ENCODE data around the gene PIK3CD. TPM values are rescaled to one million over a fixed set of nuclear protein-coding genes. Genes with fewer than 3 reads are reported as not detected.
A peak's percentile ranks its signal among the peaks of the same experiment; 100 is the strongest.

PIK3CD gene
- total and polyA plus RNA-seq, 2 of the 8 experiments (the other 6 are each of a cell fraction or from before 2014, with no cell fraction given), result 20.6 to 24.1 TPM

DNA sequence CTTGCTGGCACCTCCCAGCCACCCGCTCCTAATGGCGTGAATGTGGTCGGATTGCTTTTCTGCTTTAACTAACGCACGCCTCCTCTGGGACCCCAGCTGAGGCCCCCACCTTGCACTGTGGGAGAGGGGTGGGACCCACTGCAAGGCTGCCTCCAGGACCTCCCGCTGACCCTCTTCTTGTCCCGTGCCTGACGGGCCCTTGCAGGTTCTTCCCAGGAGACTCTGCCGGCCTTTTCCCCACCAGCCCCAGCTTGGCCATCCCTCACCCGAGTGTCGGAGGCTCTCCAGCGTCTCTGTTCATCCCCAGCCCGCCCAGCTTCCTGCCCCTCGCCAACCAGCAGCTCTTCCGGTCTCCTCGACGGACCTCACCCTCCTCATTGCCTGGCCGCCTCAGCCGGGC is 44.2 kb upstream of the PIK3CD start:
- no peak overlapping the region for H2BK120ac ChIP-seq (replicated peaks; ENCODE audit: low read depth, low read length)
- CTCF ChIA-PET (ENCODE audit: partially characterized antibody), result interaction anchor here (0.9 to 6.2 kb wide), 3 partner anchors 9 to 372 kb away, joined by 3 to 32 read pairs (median 3); no protein-coding TSS in a partner anchor
- H3K27ac ChIP-seq (ENCODE audit: low read depth, low read length), result no peak overlapping the region
- H3K4me2 ChIP-seq (ENCODE audit: insufficient read depth in 1 of 2, low read depth in 2 of 2, low read length in 2 of 2), result no peak overlapping the region
- H3K9me3 ChIP-seq (ENCODE audit: insufficient read depth in 2 of 2, low read depth in 1 of 2, low read length in 1 of 2), result no peaks in the 10 kb centered on the region
- no peaks in the 10 kb centered on the region; a peak in 1 of 7 replicates for H3K4me1 ChIP-seq (replicated peaks in 1 of 4; ENCODE audit: control insufficient read depth in 3 of 4, insufficient read depth in 4 of 4, low read length in 3 of 4)
- peaks cover 4 to 29% (median 15%) of the 10 kb centered on the region in 4 experiments; a peak in 5 of 8 replicates for H3K36me3 ChIP-seq (ENCODE audit: control insufficient read depth in 2 of 4, insufficient read depth in 4 of 4, low read length in 3 of 4)
- POLR2A ChIA-PET (ENCODE audit: partially characterized antibody), result interaction anchor here (1.4 to 2.4 kb wide), 3 partner anchors 9 to 15 kb away, joined by 3 to 8 read pairs (median 4); no protein-coding TSS in a partner anchor
- H3K14ac ChIP-seq (ENCODE audit: insufficient read length), result no peak overlapping the region
- H3K56ac ChIP-seq (replicated peaks; ENCODE audit: insufficient read length, low read depth, low read length), result no peak overlapping the region
- peaks cover 3 to 12% of the 10 kb centered on the region in 2 experiments for H4K20me1 ChIP-seq (replicated peaks in 1 of 2; ENCODE audit: control insufficient read depth in 1 of 2, insufficient read depth in 2 of 2, low read length in 2 of 2)
- FAIRE-seq, result no peak
- H3K23me2 ChIP-seq (ENCODE audit: low read depth, low read length), result no peaks in the 10 kb centered on the region
- H4K91ac ChIP-seq (replicated peaks; ENCODE audit: insufficient read length, low read length), result no peak overlapping the region
- no peak overlapping the region for H3K23ac ChIP-seq (ENCODE audit: insufficient read length)
- H2BK15ac ChIP-seq (ENCODE audit: low read length), result no peak overlapping the region
- H4K5ac ChIP-seq (ENCODE audit: insufficient read length, low read depth, low read length), result no peak overlapping the region
- H3K4me3 ChIP-seq (ENCODE audit: extremely low read depth in 1 of 4, insufficient read depth in 2 of 4, low read depth in 3 of 4, low read length in 4 of 4), result no peak overlapping the region
- no peaks in the 10 kb centered on the region for H3K79me2 ChIP-seq (ENCODE audit: control insufficient read depth in 1 of 2, insufficient read depth in 2 of 2, low read length in 2 of 2)
- no peaks in the 10 kb centered on the region; the same call in 1 of the 2 replicates for H3K79me1 ChIP-seq (ENCODE audit: low read depth, low read length)
- no peak overlapping the region for H3K18ac ChIP-seq (ENCODE audit: extremely low read depth, low read length)
- peak overlapping the region; percentile 51; the same call in 1 of the 2 replicates for H4K8ac ChIP-seq (ENCODE audit: extremely low read depth, insufficient read depth, low read length)
- no peak overlapping the region for H2BK20ac ChIP-seq (ENCODE audit: low read length)
- no peak overlapping the region for H2AK5ac ChIP-seq (ENCODE audit: low read depth, low read length)
- no peak for DNase-seq (ENCODE audit: low read depth in 1 of 2, low spot score in 2 of 2)
- no peak overlapping the region for H2BK5ac ChIP-seq (ENCODE audit: low read depth, low read length)
- no peak overlapping the region for H3K9ac ChIP-seq (replicated peaks in 1 of 4; ENCODE audit: extremely low read depth in 1 of 4, low read depth in 3 of 4, low read length in 3 of 4)
- no peak overlapping the region for H2BK12ac ChIP-seq (ENCODE audit: low read depth, low read length)
- no peaks in the 10 kb centered on the region for H3K27me3 ChIP-seq (replicated peaks in 1 of 4; ENCODE audit: control insufficient read depth in 3 of 4, extremely low read depth in 1 of 4, insufficient read depth in 3 of 4, low read length in 3 of 4)
- 87% methylated on average over 15 of the region's 19 CpGs; no CpG with 5 or more reads in 1 of the 2 experiments for WGBS, 2 experiments (ENCODE audit: extremely low coverage in 1 of 2, insufficient coverage in 1 of 2, insufficient read length in 1 of 2, insufficient replicate concordance in 2 of 2, low coverage in 1 of 2, low lambda C conversion rate in 2 of 2, missing lambda C conversion rate in 1 of 2)
- H3K4ac ChIP-seq (replicated peaks; ENCODE audit: insufficient read length, low read depth, low read length), result no peak overlapping the region
- no peak overlapping the region for H2AFZ ChIP-seq (ENCODE audit: low read length)
- TF ChIP-seq MAFK (IDR thresholded peaks at IDR 0.05; ENCODE audit: low read depth, low read length), result no peak
- TF ChIP-seq FOSL1 (IDR thresholded peaks at IDR 0.05; ENCODE audit: insufficient read depth, low read depth, low read length), result no peak

Data from H1 (cell line).